Fibroblast of the conjunctiva (primary cell): ENCODE data around the gene GPR12.
"Not testable (repeated sequence)": the region's sequence is repeated elsewhere in the genome, so short reads cannot be mapped to it uniquely, and the experiment has no call there.

Experiments used
- DNase-seq: peaks from one replicate; pipeline ENCODE4 v3.0.0-alpha.2; 2010; ENCODE audit warnings: low read depth

GPR12 gene

GRCh38 chr13:26747706-26748105, 12.9 kb downstream of the GPR12 start:
- DNase-seq = no peak

GRCh38 chr13:26743971-26744370, 16.6 kb downstream of the GPR12 start:
- DNase-seq = no peak

GRCh38 chr13:26742691-26743358, 17.8 kb downstream of the GPR12 start:
- DNase-seq = no peak

GRCh38 chr13:26735677-26736076, 24.9 kb downstream of the GPR12 start:
- no peak for DNase-seq

- no peak for DNase-seq
Observed at GRCh38 chr13:26727633-26728032, 33.0 kb downstream of the GPR12 start.

GRCh38 chr13:26727122-26727521, 33.5 kb downstream of the GPR12 start:
- no peak for DNase-seq

GRCh38 chr13:26726684-26727083, 33.9 kb downstream of the GPR12 start:
- DNase-seq = no peak

GRCh38 chr13:26723620-26724019, 37.0 kb downstream of the GPR12 start:
- not testable (repeated sequence) for DNase-seq

GRCh38 chr13:26722321-26722720, 38.3 kb downstream of the GPR12 start:
- DNase-seq = no peak

GRCh38 chr13:26721251-26722121, 39.1 kb downstream of the GPR12 start:
- DNase-seq = no peak

GRCh38 chr13:26719356-26719945, 41.1 kb downstream of the GPR12 start:
- no peak for DNase-seq

- no peak for DNase-seq
Observed at GRCh38 chr13:26718872-26719271, 41.7 kb downstream of the GPR12 start.

- no peak for DNase-seq
Observed at GRCh38 chr13:26718146-26718545, 42.4 kb downstream of the GPR12 start.

- no peak for DNase-seq
Observed at GRCh38 chr13:26716984-26717383, 43.6 kb downstream of the GPR12 start.

- DNase-seq = no peak
Observed at GRCh38 chr13:26713341-26713740, 47.2 kb downstream of the GPR12 start.

- no peak for DNase-seq
Observed at GRCh38 chr13:26711211-26711610, 49.4 kb downstream of the GPR12 start.

GRCh38 chr13:26710166-26710565, 50.4 kb downstream of the GPR12 start:
- no peak for DNase-seq

GRCh38 chr13:26709461-26709860, 51.1 kb downstream of the GPR12 start:
- DNase-seq = no peak

- no peak for DNase-seq
Observed at GRCh38 chr13:26708007-26708297, 52.6 kb downstream of the GPR12 start.

- DNase-seq = peak; percentile 12
Observed at GRCh38 chr13:26707122-26708006, 53.2 kb downstream of the GPR12 start.

GRCh38 chr13:26706381-26706780, 54.2 kb downstream of the GPR12 start:
- no peak for DNase-seq

GRCh38 chr13:26705536-26705935, 55.0 kb downstream of the GPR12 start:
- DNase-seq = no peak
